Measurements from ENCODE around the gene WWTR1.

The WWTR1 gene

GRCh38 chr3:149532489-149533180 lies 125.2 kb downstream of the WWTR1 start:
- DNase-seq (ENCODE audit: low read depth): no peak

GRCh38 chr3:149529099-149529498 lies 128.7 kb downstream of the WWTR1 start:
- DNase-seq (ENCODE audit: low read depth): no peak

- DNase-seq (ENCODE audit: low read depth): no peak
Measured at GRCh38 chr3:149528340-149528650, 129.5 kb downstream of the WWTR1 start.

- DNase-seq (ENCODE audit: low read depth): no peak
Measured at GRCh38 chr3:149527531-149528339, 130.1 kb downstream of the WWTR1 start.

GRCh38 chr3:149523512-149524299 lies 134.1 kb downstream of the WWTR1 start:
- DNase-seq (ENCODE audit: low read depth): no peak

GRCh38 chr3:149519912-149520311 lies 137.9 kb downstream of the WWTR1 start:
- no peak for DNase-seq (ENCODE audit: low read depth)

- no peak for DNase-seq (ENCODE audit: low read depth)
Measured at GRCh38 chr3:149516920-149517319, 140.9 kb downstream of the WWTR1 start.

GRCh38 chr3:149515249-149515648 lies 142.6 kb downstream of the WWTR1 start:
- DNase-seq (ENCODE audit: low read depth): no peak

GRCh38 chr3:149514471-149514870 lies 143.4 kb downstream of the WWTR1 start:
- no peak for DNase-seq (ENCODE audit: low read depth)

GRCh38 chr3:149512073-149512782 lies 145.6 kb downstream of the WWTR1 start:
- DNase-seq (ENCODE audit: low read depth): no peak

GRCh38 chr3:149511040-149511626 lies 146.7 kb downstream of the WWTR1 start:
- DNase-seq (ENCODE audit: low read depth): no peak

- DNase-seq (ENCODE audit: low read depth): no peak
Measured at GRCh38 chr3:149510480-149510879, 147.3 kb downstream of the WWTR1 start.

GRCh38 chr3:149509526-149509925 lies 148.3 kb downstream of the WWTR1 start:
- DNase-seq (ENCODE audit: low read depth): no peak

- no peak for DNase-seq (ENCODE audit: low read depth)
Measured at GRCh38 chr3:149507491-149508324, 150.1 kb downstream of the WWTR1 start.

- DNase-seq (ENCODE audit: low read depth): no peak
Measured at GRCh38 chr3:149506965-149507364, 150.9 kb downstream of the WWTR1 start.

- no peak for DNase-seq (ENCODE audit: low read depth)
Measured at GRCh38 chr3:149506540-149506939, 151.3 kb downstream of the WWTR1 start.

GRCh38 chr3:149502438-149502837 lies 155.4 kb downstream of the WWTR1 start:
- DNase-seq (ENCODE audit: low read depth): no peak

- no peak for DNase-seq (ENCODE audit: low read depth)
Measured at GRCh38 chr3:149501524-149501923, 156.3 kb downstream of the WWTR1 start.

- no peak for DNase-seq (ENCODE audit: low read depth)
Measured at GRCh38 chr3:149497966-149498670, 159.7 kb downstream of the WWTR1 start.

GRCh38 chr3:149496891-149497290 lies 160.9 kb downstream of the WWTR1 start:
- no peak for DNase-seq (ENCODE audit: low read depth)

All from HS-27A (cell line).